Activated CD4-positive, alpha-beta T cell treated with anti-CD3 and anti-CD28 coated beads, Interleukin-2, amount 10 ng/mL, durations not matched to agents 7 days and 5 days (primary cell): ENCODE data around the gene FAM78B. TPM values are rescaled to one million over a fixed set of nuclear protein-coding genes. Genes with fewer than 3 reads are reported as not detected.

Source experiments
- CTCF ChIA-PET: fragments of 350-600 bp; sonication (Branson Sonifier 250); formaldehyde crosslinking; loops from one replicate; lab custom pipeline; 2021; ENCODE audit warnings: antibody characterized with exemption; lab: Charles Lee
- POLR2A ChIA-PET: fragments of 350-600 bp; sonication (Branson Sonifier 250); formaldehyde crosslinking; loops from one replicate; lab custom pipeline; 2021; ENCODE audit warnings: antibody characterized with exemption; lab: Charles Lee
- DNase-seq: peaks from one replicate; pipeline ENCODE4 v3.0.0-alpha.2; 2020
- H3K27ac Mint-ChIP-seq: one replicate; pipeline ENCODE4 v1.8.0; 2021; ENCODE audit warnings: mild to moderate bottlenecking, moderate library complexity, mixed read lengths
- H3K27me3 Mint-ChIP-seq: one replicate; pipeline ENCODE4 v1.8.0; 2021; ENCODE audit warnings: mixed read lengths
- H3K36me3 Mint-ChIP-seq: one replicate; pipeline ENCODE4 v1.8.0; 2021; ENCODE audit warnings: low read depth, mixed read lengths
- H3K4me1 Mint-ChIP-seq: one replicate; pipeline ENCODE4 v1.8.0; 2021; ENCODE audit warnings: mixed read lengths
- H3K4me3 Mint-ChIP-seq: one replicate; pipeline ENCODE4 v1.8.0; 2021; ENCODE audit warnings: mild to moderate bottlenecking, moderate library complexity, mixed read lengths
- H3K9me3 Mint-ChIP-seq: one replicate; pipeline ENCODE4 v1.8.0; 2021; ENCODE audit warnings: mixed read lengths
- microRNA-seq: library from miRNA; unstranded; fragments of <30 nt; microRNA quantifications from one replicate; pipeline ENCODE4 v1.2.0, GENCODE V29; 2021; ENCODE audit warnings: borderline microRNAs expressed, borderline replicate concordance
- total RNA-seq, 2 experiments: library from RNA; stranded (reverse); gene quantifications; one replicate each; pipeline ENCODE4 v1.2.3, GENCODE V29; 2021

The FAM78B gene
- total RNA-seq, 2 experiments from 2014 or later, result 0.17 to 0.35 TPM

DNA sequence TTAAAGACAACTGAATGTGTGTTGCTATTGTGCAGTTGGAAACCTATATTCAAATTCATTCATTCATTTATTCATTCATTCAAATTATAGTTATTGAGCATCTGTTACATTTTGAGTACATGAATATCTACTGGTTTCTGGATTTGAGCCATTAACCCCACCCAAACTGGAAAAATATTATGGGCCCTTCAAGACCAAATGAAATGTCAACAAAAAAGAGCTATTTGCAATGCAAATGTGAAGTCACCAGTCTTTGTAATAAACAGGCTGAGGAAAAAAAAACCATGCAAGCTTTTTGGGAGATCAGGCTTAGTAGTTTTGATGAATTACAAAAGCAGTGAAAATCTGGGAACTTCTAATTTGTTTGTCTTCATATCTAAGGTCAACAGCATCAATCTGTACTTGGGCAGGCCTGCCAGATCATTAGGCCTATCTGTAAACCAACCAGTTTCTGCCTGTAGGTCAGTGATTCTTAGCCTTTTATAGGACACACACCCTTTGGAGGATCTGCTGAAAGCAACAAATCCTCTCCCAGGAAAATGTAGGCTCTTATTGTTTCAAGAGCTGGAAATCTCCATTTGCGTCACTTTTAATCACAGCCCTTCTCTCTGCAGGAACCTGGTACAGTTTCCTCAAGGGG lies 134.7 kb downstream of the FAM78B start:
- DNase-seq, result no peak
- H3K27me3 Mint-ChIP-seq, result peaks cover 9% of the 10 kb centered on the region
- no peaks in the 10 kb centered on the region for H3K36me3 Mint-ChIP-seq
- no peak overlapping the region for H3K4me3 Mint-ChIP-seq
- no peaks in the 10 kb centered on the region for H3K4me1 Mint-ChIP-seq
- H3K9me3 Mint-ChIP-seq, result no peaks in the 10 kb centered on the region
- ChIA-PET POLR2A (no interaction called here), CTCF (no interaction called here)
- no peak overlapping the region for H3K27ac Mint-ChIP-seq

DNA sequence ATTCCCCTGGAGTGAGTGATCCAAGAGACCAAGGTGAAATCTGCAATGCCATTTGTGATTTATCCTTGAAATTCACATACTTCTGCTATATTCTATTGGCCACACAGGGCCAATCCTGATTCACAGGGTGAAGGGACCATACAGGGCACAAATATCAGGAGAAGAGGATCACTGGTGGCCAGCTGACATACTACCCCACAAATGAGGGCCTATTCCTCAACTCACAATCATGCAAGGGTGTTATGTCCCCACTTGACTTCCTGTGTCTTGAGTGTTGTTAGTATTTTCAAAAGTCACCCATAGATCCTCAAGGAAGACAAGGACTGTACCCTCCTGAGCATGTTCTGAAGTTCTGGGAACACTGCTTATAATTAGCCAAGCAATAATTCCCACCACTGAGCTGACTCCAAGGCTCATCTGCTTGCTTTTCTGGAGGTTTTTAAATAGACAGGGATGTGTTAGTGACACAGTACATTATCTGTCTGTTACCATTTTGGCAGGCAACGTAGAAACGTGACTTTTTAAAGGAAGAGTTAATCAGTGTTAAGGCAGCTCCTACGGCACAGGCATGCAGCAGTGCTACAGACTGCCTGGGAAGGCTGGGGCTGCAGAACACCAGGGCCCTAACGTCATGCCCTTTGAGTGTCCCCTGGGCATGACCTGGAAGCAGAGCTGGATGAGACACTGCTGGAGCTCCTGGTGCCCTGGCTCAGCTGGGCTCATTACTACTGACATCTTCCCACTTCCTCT lies 137.4 kb downstream of the FAM78B start:
- Mint-ChIP-seq H3K27me3 (peaks cover 19% of the 10 kb centered on the region), H3K4me1 (peaks cover 4% of the 10 kb centered on the region), H3K36me3 (no peaks in the 10 kb centered on the region), H3K9me3 (no peaks in the 10 kb centered on the region), H3K27ac (no peak overlapping the region), H3K4me3 (no peak overlapping the region)
- ChIA-PET CTCF (no interaction called here), POLR2A (no interaction called here)
- no peak for DNase-seq

DNA sequence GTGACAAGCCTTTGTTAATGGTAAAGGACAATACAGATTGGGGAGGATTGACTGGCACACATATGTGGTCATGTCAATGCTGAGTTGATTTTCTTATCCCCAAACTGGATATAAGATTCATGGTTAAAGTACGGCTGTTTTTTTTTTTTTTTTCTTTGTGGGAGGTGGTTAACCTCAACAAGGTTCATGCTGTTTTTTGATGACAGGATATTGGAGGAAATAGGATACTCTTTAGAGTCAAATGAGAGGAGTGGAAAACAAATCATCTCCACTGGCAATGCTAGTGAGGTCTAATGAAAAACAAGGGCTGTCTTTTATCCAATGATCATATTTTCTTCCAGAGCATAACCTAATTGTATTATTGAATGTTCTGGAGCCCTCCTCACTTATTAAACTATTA lies 140.2 kb downstream of the FAM78B start:
- no peak overlapping the region for H3K27ac Mint-ChIP-seq
- H3K36me3 Mint-ChIP-seq, result no peaks in the 10 kb centered on the region
- peaks cover 38% of the 10 kb centered on the region for H3K27me3 Mint-ChIP-seq
- ChIA-PET CTCF (no interaction called here), POLR2A (no interaction called here)
- no peak overlapping the region for H3K4me3 Mint-ChIP-seq
- no peak for DNase-seq
- peaks cover 4% of the 10 kb centered on the region for H3K4me1 Mint-ChIP-seq
- H3K9me3 Mint-ChIP-seq, result no peaks in the 10 kb centered on the region

DNA sequence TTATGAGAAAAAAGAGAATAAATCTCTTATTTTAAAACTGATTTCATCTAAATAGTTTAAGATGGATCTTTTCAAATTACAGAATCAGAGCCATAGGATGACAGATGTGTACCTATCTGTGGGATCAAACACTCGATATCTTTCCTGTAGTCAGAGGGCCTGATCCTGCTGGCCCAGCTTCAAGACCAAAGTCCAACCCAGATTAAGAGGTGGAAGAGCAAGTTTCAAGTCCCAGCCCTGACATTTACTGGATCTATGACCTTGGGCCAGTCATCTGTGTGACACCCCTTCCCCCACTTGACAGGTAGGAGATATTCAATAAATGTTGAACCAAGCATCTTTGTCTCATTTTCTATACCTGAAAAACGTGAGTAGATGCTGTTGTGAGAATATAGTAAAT lies 140.7 kb downstream of the FAM78B start:
- Mint-ChIP-seq H3K9me3 (no peaks in the 10 kb centered on the region), H3K27ac (no peak overlapping the region), H3K4me3 (no peak overlapping the region), H3K36me3 (no peaks in the 10 kb centered on the region), H3K27me3 (peaks cover 36% of the 10 kb centered on the region), H3K4me1 (peaks cover 4% of the 10 kb centered on the region)
- no peak for DNase-seq
- ChIA-PET CTCF (no interaction called here), POLR2A (no interaction called here)

DNA sequence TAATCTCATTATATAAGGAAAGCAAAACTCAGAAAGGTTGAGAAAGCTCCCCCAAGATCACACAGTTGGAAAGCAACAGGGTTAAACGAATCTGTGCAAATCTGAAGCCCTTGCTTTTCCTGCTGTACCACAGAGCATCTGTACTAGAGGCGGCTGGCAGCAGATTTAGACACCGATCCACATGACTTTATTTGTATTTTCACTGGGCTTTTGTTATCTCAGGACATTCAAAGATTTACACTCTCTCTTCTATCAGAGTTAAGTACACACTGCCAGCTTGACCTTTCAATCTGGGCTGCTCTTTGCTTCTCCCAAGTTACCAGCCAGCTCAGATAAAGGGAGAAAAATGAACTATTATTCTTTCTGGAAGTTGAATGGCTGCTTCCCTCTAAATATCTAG lies 146.6 kb downstream of the FAM78B start:
- Mint-ChIP-seq H3K36me3 (no peaks in the 10 kb centered on the region), H3K4me3 (no peak overlapping the region)
- POLR2A ChIA-PET, result interaction anchor here (0.6 kb wide), 1 partner anchor 69 kb away, joined by 3 read pairs; no protein-coding TSS in a partner anchor

More for the DNA sequence above, 146.6 kb downstream of the FAM78B start:
- H3K4me1 Mint-ChIP-seq, result no peaks in the 10 kb centered on the region
- no peak for DNase-seq
- no peak overlapping the region for H3K27ac Mint-ChIP-seq
- H3K27me3 Mint-ChIP-seq, result peaks cover 30% of the 10 kb centered on the region
- CTCF ChIA-PET, result no interaction called here
- H3K9me3 Mint-ChIP-seq, result no peaks in the 10 kb centered on the region

Small RNA genes lying within 50 kb of the gene (microRNA-seq; reads per million reads assigned to microRNA genes)
- not detected for gene MIR921
